GM18861 (cell line): ENCODE data around the gene GABBR1.
"Not testable (repeated sequence)": the region's sequence is repeated elsewhere in the genome, so short reads cannot be mapped to it uniquely, and the experiment has no call there.

Experiments
- ATAC-seq: cut with Tn5 transposase; IDR thresholded peaks from one replicate; pipeline ENCODE4 v1.9.1; 2021; ENCODE audit not compliant: unreplicated experiment

The GABBR1 gene

GRCh38 chr6:29632789-29633533 lies at the start of gene GABBR1:
Gene GABBR1 (minus strand): TSS chr6:29633183. CDS start chr6:29632385, 798 bp downstream.
- no peak for ATAC-seq

DNA sequence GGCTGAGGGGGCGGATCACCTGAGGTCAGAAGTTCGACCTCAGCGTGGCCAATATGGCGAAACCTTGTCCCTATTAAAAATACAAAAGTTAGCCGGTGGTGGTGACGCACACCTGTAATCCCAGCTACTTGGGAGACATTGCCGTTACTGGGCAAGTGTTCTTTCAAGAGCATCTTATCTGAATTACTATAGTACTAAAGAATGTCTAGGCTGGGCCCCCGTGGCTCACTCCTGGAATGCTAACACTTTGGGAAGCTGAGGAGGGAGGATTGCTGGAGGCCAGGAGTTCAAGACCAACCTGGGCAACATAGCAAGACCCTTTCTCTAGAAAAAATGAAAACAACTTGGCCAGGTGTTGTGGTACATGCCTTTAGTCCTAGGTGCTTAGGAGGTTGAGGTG lies 48.8 kb upstream of the GABBR1 start:
- ATAC-seq, result no peak

DNA sequence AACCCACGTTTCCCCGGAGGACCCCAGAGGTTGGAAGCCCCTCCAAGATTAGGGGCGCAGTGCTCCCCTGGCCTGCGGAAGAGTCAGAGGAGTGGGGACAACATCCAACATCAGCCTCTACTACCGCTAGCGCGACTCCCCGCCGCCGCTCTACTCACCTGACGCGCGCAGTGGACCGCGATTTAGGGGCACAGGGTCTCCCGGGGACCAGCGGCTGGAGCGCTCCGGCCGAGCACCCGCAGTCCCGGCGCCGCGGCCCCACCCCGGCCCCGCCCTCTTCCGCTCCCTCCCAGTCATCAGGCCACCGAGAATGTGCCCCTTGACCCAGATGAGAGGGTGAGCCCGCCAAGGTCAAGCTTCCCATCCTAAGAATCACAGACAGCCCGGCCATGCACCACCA lies 47.9 kb upstream of the GABBR1 start, which contains the start of gene ZFP57:
ZFP57 (minus strand) TSS at position 249 of the 400 bp plus-strand sequence. CDS start 4,149 bp downstream, outside the sequence.
- no peak for ATAC-seq

DNA sequence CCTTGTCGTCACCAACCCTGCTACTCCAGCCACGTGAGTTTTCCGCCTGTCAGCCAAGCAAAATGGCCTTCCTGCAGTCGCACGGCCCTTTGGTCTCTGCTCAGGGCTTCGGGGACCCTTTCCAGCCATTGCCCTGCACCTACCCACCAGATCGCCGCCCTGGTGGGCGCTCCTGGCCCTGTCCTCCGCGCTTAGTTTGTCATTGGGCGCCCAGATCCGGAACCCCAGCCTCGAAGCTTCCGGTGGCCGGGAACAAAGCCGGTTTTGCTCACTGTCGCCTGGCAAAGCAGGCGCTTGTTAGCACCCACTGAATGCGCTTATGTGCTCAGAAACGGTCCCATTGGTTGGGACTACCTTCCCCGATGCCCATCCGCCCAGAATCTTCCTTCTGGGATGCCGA lies 47.4 kb upstream of the GABBR1 start:
- no peak for ATAC-seq

DNA sequence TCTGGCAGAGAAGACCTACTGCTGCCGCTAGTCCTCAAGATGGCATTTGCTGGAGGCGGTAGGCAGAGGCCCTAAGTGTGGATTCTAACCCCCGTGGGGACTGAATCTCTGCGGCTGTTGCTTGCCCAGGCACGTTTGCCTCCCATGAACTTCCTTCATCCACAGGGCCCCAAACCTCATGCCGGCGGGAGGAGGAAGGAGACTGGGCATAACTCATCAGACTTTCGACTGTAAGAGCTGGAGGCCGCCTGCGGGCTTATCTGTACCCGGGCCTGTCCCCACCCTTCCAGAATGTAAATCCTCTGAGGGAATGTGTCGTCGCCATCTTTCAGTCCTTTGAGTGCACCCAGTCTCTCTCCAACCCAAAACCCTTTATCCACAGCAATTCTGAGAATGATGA lies 47.0 kb upstream of the GABBR1 start:
- ATAC-seq, result no peak

DNA sequence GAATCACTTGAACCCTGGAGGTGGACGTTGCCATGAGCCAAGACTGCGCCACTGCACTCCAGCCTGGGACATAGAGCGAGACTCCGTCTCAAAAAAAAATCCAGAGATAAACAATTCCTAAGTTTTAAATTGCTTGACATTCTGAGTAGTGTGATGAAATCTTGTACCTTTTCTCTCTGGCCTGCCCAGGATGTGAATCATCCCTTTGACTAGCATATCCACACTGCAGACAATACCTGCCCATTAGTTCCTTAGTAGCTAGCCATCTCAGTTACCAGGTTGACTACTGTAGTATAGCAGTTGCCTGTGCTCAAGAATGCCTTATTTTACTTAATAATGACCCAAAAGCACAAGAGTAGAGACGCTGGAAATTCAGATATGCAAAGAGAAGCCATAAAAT lies 45.1 kb upstream of the GABBR1 start:
- ATAC-seq, result no peak

GRCh38 chr6:29676981-29677601 lies 44.1 kb upstream of the GABBR1 start:
- ATAC-seq, result no peak

DNA sequence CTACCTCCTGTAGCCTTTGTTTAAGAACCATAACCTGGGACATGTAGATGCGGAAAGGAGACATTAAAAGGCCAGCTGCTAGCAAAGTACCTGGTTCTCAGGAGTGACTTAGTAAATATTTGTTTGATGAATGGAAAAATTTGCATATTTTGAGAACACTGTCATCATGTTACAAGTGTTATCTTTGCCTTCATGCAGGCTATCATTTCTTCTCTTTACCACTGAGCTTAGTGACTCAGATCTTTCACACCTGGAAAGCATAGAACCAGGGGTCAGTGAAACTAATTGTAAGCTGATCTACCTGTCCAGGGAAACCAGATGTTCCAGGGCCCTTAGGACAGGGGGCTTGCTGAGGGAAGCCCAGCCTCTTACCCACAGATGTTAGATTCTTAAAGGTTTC lies 42.6 kb upstream of the GABBR1 start:
- ATAC-seq, result no peak

- no peak for ATAC-seq
Measured at GRCh38 chr6:29674008-29674407, 41.0 kb upstream of the GABBR1 start.

DNA sequence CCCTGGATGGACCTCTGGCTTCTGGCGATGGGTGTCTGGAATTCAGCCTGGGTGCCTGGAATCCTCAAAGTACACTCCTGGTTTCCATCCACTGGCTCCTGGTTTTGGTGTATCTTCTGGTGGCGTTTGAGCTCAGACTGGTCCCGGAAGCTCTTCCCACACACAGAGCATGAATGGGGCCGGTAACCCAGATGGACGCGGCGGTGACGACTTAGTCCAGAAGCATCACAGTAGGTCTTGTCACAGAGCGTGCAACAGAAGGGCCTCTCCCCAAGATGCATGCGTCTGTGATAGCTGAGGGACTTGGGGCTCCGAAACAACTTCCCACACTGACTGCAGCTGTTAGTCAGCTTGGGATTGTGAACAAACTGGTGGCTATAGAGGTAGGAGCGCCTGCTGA lies 40.2 kb upstream of the GABBR1 start:
- ATAC-seq, result no peak

GRCh38 chr6:29672116-29672515 lies 39.1 kb upstream of the GABBR1 start:
- ATAC-seq, result not testable (repeated sequence)

GRCh38 chr6:29671026-29671425 lies 38.0 kb upstream of the GABBR1 start:
- no peak for ATAC-seq

DNA sequence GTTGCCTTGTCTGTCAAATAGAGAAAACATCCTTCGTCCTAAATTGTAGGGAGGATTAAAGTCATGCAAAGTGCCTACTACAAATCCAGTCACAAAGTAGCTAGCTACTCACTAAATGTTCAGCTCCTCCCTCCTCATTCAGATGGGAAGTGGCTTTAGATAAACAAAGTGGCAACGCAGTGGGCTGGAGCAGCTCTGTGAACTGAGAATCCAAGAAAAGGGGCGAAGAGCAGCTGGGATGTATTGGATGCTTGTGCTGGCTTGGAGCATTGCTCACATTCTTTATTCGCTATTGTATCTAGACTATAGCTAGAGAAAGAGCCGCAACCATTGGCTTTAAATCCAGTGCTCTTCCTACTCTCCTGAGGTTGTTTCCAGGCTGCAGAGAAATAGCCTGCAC lies 34.2 kb upstream of the GABBR1 start:
- no peak for ATAC-seq

- no peak for ATAC-seq
Measured at GRCh38 chr6:29666826-29667130, 33.8 kb upstream of the GABBR1 start.

- no peak for ATAC-seq
Measured at GRCh38 chr6:29665942-29666825, 33.2 kb upstream of the GABBR1 start.

DNA sequence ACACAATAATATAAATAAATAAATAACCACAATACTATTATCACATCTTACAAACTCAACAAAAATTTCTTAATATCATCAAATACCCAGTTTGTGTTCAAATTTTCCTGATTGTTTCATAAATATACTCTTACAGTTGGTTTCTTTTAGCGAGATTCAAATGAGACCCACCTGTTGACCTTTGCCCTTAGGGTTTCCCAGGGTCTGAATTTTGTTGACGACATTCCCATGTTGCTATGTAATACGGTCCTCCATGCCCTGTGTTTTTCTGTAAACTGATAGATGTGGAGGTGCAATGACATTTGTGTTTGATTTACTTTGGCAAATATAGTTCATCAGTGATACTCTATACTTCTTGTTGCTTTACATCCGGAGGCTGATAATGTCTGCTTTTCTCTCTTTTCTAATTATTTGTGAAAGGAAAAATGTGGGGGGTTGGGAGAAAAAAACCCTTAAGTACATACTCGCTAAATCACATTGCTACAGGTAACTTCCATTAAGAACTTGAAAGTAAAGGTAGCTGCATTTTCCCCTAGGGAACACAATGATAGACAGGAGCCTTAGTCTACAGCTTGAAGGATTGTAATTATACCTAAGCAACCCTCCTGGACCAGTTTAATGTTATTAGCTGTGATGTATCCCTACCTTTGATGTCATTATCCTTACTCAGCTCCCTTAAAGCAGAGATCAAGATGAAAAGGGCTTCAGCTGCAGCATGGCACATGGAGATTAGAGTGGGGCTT lies 30.5 kb upstream of the GABBR1 start:
- no peak for ATAC-seq

GRCh38 chr6:29661502-29662141 lies 28.6 kb upstream of the GABBR1 start:
- not testable (repeated sequence) for ATAC-seq

DNA sequence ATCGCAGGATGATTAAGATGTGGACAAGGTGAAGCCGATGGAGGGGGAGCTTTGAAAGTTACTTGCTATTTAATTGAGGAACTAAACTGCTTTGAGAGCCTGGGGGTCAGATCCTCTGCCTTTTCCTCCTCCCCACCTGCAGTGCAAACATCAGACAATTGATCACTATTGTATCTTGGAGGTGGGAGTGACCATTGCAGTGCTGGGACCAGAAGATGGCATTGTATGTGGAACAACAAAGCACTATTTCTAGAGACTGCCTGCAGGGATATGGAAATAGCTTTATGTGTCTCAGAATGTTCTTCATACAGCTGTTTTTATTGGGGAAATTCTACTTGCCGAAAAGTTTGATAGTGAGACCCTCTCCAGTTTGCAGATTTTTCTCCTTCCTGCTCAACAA lies 28.1 kb upstream of the GABBR1 start:
- no peak for ATAC-seq

GRCh38 chr6:29656798-29657197 lies 23.8 kb upstream of the GABBR1 start, which contains the start of gene MOG:
Gene MOG (plus strand): TSS chr6:29657092. CDS start chr6:29657210, 118 bp downstream.
- ATAC-seq, result no peak

- no peak for ATAC-seq
Measured at GRCh38 chr6:29656157-29656556, 23.2 kb upstream of the GABBR1 start.
